PC-3 (cell line): ENCODE measurements around the gene OR4C13. TPM values are rescaled to one million over a fixed set of nuclear protein-coding genes. Genes with fewer than 3 reads are reported as not detected.
"Not testable (repeated sequence)": the region's sequence is repeated elsewhere in the genome, so short reads cannot be mapped to it uniquely, and the experiment has no call there.

Experiments
- ATAC-seq: fragments of 200-7000 bp; cut with Tn5 transposase; 2 replicates; pipeline ENCODE4 v1.9.1; 2020; ENCODE audit warnings: mild to moderate bottlenecking, moderate library complexity
- Bru-seq: library from RNA; stranded (reverse); fragments of 400-500 nt; gene quantifications from one replicate; lab custom pipeline; 2021; lab: Mats Ljungman, UMichigan
- BruChase-seq, 2 experiments: library from RNA; stranded (reverse); fragments of 400-500 nt; gene quantifications; one replicate each; lab custom pipeline; 2021; lab: Mats Ljungman, UMichigan
- BruUV-seq: library from RNA; stranded (reverse); fragments of 400-500 nt; replicated peaks from 2 replicates; lab custom pipeline; 2021; lab: Mats Ljungman, UMichigan
- CTCF ChIA-PET: fragments of 300-600 bp; sonication (Branson Sonifier 250); formaldehyde crosslinking; loops from one replicate; lab custom pipeline; 2022; ENCODE audit warnings: antibody characterized with exemption; lab: Charles Lee
- POLR2A ChIA-PET: fragments of 300-600 bp; sonication (Branson Sonifier 250); formaldehyde crosslinking; loops from one replicate; lab custom pipeline; 2022; ENCODE audit warnings: antibody characterized with exemption; ENCODE audit not compliant: unreplicated experiment; lab: Charles Lee
- DNase-seq: peaks from one replicate; pipeline ENCODE4 v3.0.0-alpha.2; 2015
- H2AFZ ChIP-seq: fragments of 300-600 bp; sonication (generic); 2 replicates; pipeline ENCODE4 v1.6.0; 2016; ENCODE audit warnings: antibody characterized with exemption, low read length
- H3F3A ChIP-seq: fragments of 300-600 bp; sonication (generic); one replicate; pipeline ENCODE4 v1.6.0; 2017; ENCODE audit warnings: antibody characterized with exemption, low read length, control low read depth, mild to moderate bottlenecking; ENCODE audit not compliant: unreplicated experiment
- H3K27ac ChIP-seq: fragments of 300-600 bp; sonication (generic); 2 replicates; pipeline ENCODE4 v1.5.1; 2016; ENCODE audit warnings: mild to moderate bottlenecking, low read length
- H3K27me3 ChIP-seq: fragments of 300-600 bp; sonication (generic); 2 replicates; pipeline ENCODE4 v1.6.1; 2016; ENCODE audit warnings: low read length, mixed read lengths
- H3K36me3 ChIP-seq: fragments of 300-600 bp; sonication (generic); 2 replicates; pipeline ENCODE4 v1.6.1; 2016; ENCODE audit warnings: low read depth, mixed run types, low read length, mixed read lengths
- H3K4me1 ChIP-seq: fragments of 300-600 bp; sonication (generic); 2 replicates; pipeline ENCODE4 v1.5.1; 2016; ENCODE audit warnings: low read length; ENCODE audit not compliant: insufficient read depth
- H3K4me2 ChIP-seq: fragments of 300-600 bp; sonication (generic); 2 replicates; pipeline ENCODE4 v1.6.0; 2016; ENCODE audit warnings: low read length
- H3K4me3 ChIP-seq: fragments of 300-600 bp; sonication (generic); 2 replicates; pipeline ENCODE4 v1.5.1; 2016; ENCODE audit warnings: mild to moderate bottlenecking, low read length, mixed read lengths
- H3K79me2 ChIP-seq: fragments of 300-600 bp; sonication (generic); 2 replicates; pipeline ENCODE4 v1.6.1; 2017; ENCODE audit warnings: low read length, mixed read lengths
- H3K9ac ChIP-seq: fragments of 300-600 bp; sonication (generic); 2 replicates; pipeline ENCODE4 v1.6.0; 2016; ENCODE audit warnings: mild to moderate bottlenecking, low read length
- H3K9me2 ChIP-seq: fragments of 300-600 bp; sonication (generic); replicated peaks from 2 replicates; pipeline ENCODE4 v1.6.1; 2016; ENCODE audit warnings: mixed run types, low read length, mixed read lengths
- H3K9me3 ChIP-seq: fragments of 300-600 bp; sonication (generic); 2 replicates; pipeline ENCODE4 v1.6.1; 2016; ENCODE audit warnings: low read length, mixed read lengths
- H4K20me1 ChIP-seq: fragments of 300-600 bp; sonication (generic); 2 replicates; pipeline ENCODE4 v1.6.1; 2016; ENCODE audit warnings: low read length, mixed read lengths
- CTCF ChIP-seq: fragments of 300-600 bp; sonication (generic); conservative IDR thresholded peaks from 2 replicates; pipeline ENCODE4 v1.5.1; 2017; ENCODE audit warnings: antibody characterized with exemption, low read depth, mild to moderate bottlenecking, low read length
- EZH2 ChIP-seq: fragments of 300-600 bp; sonication (generic); IDR thresholded peaks from one replicate; pipeline ENCODE4 v1.6.1; 2017; ENCODE audit warnings: antibody characterized with exemption, mild to moderate bottlenecking, low read length; ENCODE audit not compliant: unreplicated experiment
- EZH2phosphoT487 ChIP-seq: fragments of 300-600 bp; sonication (generic); IDR thresholded peaks from 2 replicates; pipeline ENCODE4 v1.6.1; 2018; ENCODE audit warnings: mild to moderate bottlenecking, antibody characterized with exemption, low read length, borderline replicate concordance
- intact Hi-C: fragments of 100-400 bp; cut with micrococcal nuclease; formaldehyde crosslinking; loops from 2 replicates; pipeline ENCODE4 v1.9.0; 2023
- long read RNA-seq: library from polyadenylated mRNA; unstranded; transcript quantifications from one replicate; pipeline ENCODE4 v2.0.0, GENCODE V29; 2021; ENCODE audit not compliant: unreplicated experiment
- total RNA-seq: library from RNA; depleted of rRNA; stranded (reverse); fragments of >200 nt; gene quantifications from 2 replicates; pipeline ENCODE4 v1.2.3, GENCODE V29; 2014; rRNA removed

Gene OR4C13
- not detected in 2 replicates for total RNA-seq
- Bru-seq, nascent RNA = not detected
- BruChase-seq, experiment 1, labeled RNA remaining after a 6-hour chase = not detected
- not detected for BruChase-seq, experiment 2, labeled RNA remaining after a 2-hour chase
- long read RNA-seq = 0 reads

DNA sequence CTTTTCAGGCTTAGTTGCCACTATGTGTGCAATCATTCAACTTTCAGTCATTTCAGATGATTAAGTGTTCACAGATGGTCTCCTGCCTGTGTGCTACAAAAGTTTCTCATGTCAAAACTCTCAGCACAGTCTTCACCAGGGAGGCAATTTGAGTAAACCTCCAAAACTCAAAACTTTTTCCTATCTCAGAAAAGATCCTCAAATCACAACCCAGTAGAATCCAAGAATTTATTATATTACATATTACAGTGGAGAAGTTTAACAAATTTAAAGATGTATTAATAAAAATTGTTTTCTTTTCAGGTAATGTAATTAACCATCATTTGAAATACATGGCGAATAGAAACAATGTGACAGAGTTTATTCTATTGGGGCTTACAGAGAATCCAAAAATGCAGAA is at the start of gene OR4C13:
TSS of gene OR4C13 (plus strand) at position 301 of the 400 bp plus-strand sequence. CDS start at position 333, 32 bp downstream.
- no peaks in the 10 kb centered on the region for H3K36me3 ChIP-seq
- no peak within 1 kb of the TSS for H3K9ac ChIP-seq
- no peak for ATAC-seq
- H3K9me3 ChIP-seq = no peaks in the 10 kb centered on the region
- TF ChIP-seq CTCF = no peak
- no peak for TF ChIP-seq EZH2phosphoT487
- no peak for TF ChIP-seq EZH2
- no peak for DNase-seq
- no peak within 1 kb of the TSS for H3K4me2 ChIP-seq
- POLR2A ChIA-PET = no interaction called here
- no peaks in the 10 kb centered on the region for H3K9me2 ChIP-seq
- H3K27me3 ChIP-seq = no peaks in the 10 kb centered on the region
- intact Hi-C loops = no loop called here
- BruUV-seq = no TSS peak
- H3K4me1 ChIP-seq = no peaks in the 10 kb centered on the region
- no peaks in the 10 kb centered on the region for H3K79me2 ChIP-seq
- H3F3A ChIP-seq = no peaks in the 10 kb centered on the region
- H3K4me3 ChIP-seq = no peak within 1 kb of the TSS
- H4K20me1 ChIP-seq = no peaks in the 10 kb centered on the region
- H2AFZ ChIP-seq = no peak within 1 kb of the TSS
- CTCF ChIA-PET = no interaction called here
- H3K27ac ChIP-seq = no peak within 1 kb of the TSS

DNA sequence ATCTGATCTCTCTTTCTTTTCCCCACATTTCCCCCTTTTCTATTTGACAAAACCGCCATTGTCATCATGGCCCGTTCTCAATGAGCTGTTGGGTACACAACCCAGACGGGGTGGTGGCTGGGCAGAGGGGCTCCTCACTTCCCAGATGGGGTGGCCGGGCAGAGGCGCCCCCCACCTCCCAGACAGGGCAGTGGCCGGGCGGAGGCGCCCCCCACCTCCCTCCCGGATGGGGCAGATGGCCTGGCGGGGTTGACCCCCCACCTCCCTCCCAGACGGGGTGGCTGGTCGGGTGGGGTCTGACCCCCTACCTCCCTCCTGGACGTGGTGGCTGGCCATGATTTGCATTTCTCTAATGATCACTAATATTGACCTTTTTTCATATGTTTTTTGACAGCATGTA is 40.7 kb upstream of the OR4C13 start:
- H3K9ac ChIP-seq, H3K4me2 ChIP-seq, H3K27me3 ChIP-seq, POLR2A ChIA-PET, H3K79me2 ChIP-seq, H3F3A ChIP-seq, H3K36me3 ChIP-seq, H3K4me3 ChIP-seq, H3K27ac ChIP-seq, H2AFZ ChIP-seq, H4K20me1 ChIP-seq, DNase-seq, H3K4me1 ChIP-seq, ATAC-seq, intact Hi-C loops, BruUV-seq, H3K9me3 ChIP-seq, H3K9me2 ChIP-seq, CTCF ChIA-PET: not testable (repeated sequence)

DNA sequence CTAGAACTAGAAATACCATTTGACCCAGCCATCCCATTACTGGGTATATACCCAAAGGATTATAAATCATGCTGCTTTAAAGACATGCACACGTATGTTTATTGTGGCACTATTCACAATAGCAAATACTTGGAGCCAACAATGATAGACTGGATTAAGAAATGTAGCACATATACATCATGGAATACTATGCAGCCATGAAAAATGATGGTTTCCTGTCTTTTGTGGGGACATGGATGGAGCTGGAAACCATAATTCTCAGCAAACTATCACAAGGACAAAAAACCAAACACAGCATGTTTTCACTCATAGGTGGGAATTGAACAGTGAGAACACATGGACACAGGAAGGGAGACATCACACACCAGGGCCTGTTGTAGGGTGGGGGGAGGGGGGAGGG is 3.5 kb upstream of the OR4C13 start:
- DNase-seq = not testable (repeated sequence)

DNA sequence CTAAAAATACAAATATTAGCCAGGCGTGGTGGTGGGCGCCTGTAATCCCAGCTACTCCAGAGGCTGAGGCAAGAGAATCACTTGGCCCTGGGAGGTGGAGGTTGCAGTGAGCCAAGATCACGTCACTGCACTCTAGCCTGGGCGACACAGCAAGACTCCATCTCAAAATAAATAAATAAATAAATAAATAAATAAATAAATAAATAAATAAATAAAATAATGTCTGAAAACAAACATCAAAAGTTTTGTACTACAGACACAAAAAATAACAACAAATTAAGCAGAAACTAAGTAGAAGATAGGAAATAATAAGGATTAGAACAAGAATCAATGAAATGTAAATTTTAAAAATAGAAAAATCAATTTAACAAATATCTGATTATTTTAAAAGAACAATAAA is 21.2 kb downstream of the OR4C13 start:
- BruUV-seq, H4K20me1 ChIP-seq, intact Hi-C loops, CTCF ChIA-PET, H3K36me3 ChIP-seq, H3K27ac ChIP-seq, H3K4me2 ChIP-seq, H3K27me3 ChIP-seq, H3K79me2 ChIP-seq, POLR2A ChIA-PET, H3K9me3 ChIP-seq, H3K9ac ChIP-seq, H3K4me3 ChIP-seq, H2AFZ ChIP-seq, DNase-seq, H3K9me2 ChIP-seq, H3K4me1 ChIP-seq, ATAC-seq, H3F3A ChIP-seq: not testable (repeated sequence)

More for the DNA sequence above, 3.5 kb upstream of the OR4C13 start:
- intact Hi-C loops, BruUV-seq, H4K20me1 ChIP-seq, H3K4me3 ChIP-seq, H3K9me2 ChIP-seq, H3K4me1 ChIP-seq, H3K9me3 ChIP-seq, H3K36me3 ChIP-seq, H3K9ac ChIP-seq, ATAC-seq, H2AFZ ChIP-seq, H3F3A ChIP-seq, H3K4me2 ChIP-seq, CTCF ChIA-PET, POLR2A ChIA-PET, H3K79me2 ChIP-seq, H3K27me3 ChIP-seq, H3K27ac ChIP-seq: not testable (repeated sequence)

GRCh38 chr11:49982435-49982834 is 30.2 kb downstream of the OR4C13 start, which contains the start of gene OR4C12:
TSS of gene OR4C12 (minus strand) at chr11:49982535. CDS start at chr11:49982501, 34 bp downstream.
- H3K4me3 ChIP-seq, DNase-seq, H3K79me2 ChIP-seq, H4K20me1 ChIP-seq, H3K9me2 ChIP-seq, ATAC-seq, intact Hi-C loops, H3F3A ChIP-seq, H2AFZ ChIP-seq, H3K4me2 ChIP-seq, H3K27me3 ChIP-seq, H3K9ac ChIP-seq, CTCF ChIA-PET, H3K27ac ChIP-seq, POLR2A ChIA-PET, H3K36me3 ChIP-seq, BruUV-seq, H3K4me1 ChIP-seq, H3K9me3 ChIP-seq: not testable (repeated sequence)
